HL-60 (cell line): ENCODE measurements around the gene AMFR.

Source experiments
- DNase-seq, 2 experiments: peaks; one replicate each; pipeline ENCODE4 v3.0.0-alpha.2; 2010 to 2020; ENCODE audit warnings: low read depth in 1 of 2, low spot score in 1 of 2
- H3K27ac ChIP-seq: fragments of 250-450 bp; sonication (Bioruptor Pico); replicated peaks from 2 replicates; pipeline ENCODE4 v1.5.1; 2020; ENCODE audit warnings: mild to moderate bottlenecking, moderate library complexity
- H3K27me3 ChIP-seq: fragments of 250-450 bp; sonication (Bioruptor Pico); 2 replicates; pipeline ENCODE4 v1.5.1; 2021; ENCODE audit warnings: mild to moderate bottlenecking, moderate library complexity; ENCODE audit not compliant: insufficient read depth, poor library complexity, severe bottlenecking
- H3K4me3 ChIP-seq: replicated peaks from 2 replicates; pipeline ENCODE4 v1.5.1; 2011; ENCODE audit warnings: mild to moderate bottlenecking, control low read depth, low read length; ENCODE audit not compliant: insufficient read depth
- CTCF ChIP-seq: IDR thresholded peaks from one replicate; pipeline ENCODE4 v1.5.1; 2011; ENCODE audit warnings: low read length, control low read depth, inconsistent platforms; ENCODE audit not compliant: insufficient read depth
- GABPA ChIP-seq: IDR thresholded peaks from 2 replicates; pipeline ENCODE4 v1.6.1; 2012; ENCODE audit warnings: low read depth
- POLR2AphosphoS5 ChIP-seq: IDR thresholded peaks from 2 replicates; pipeline ENCODE4 v1.6.1; 2012; ENCODE audit warnings: low read depth
- REST ChIP-seq: IDR thresholded peaks from 2 replicates; pipeline ENCODE4 v1.6.1; 2012; ENCODE audit warnings: low read depth; ENCODE audit not compliant: insufficient replicate concordance
- SPI1 ChIP-seq: IDR thresholded peaks from 2 replicates; pipeline ENCODE4 v1.6.1; 2012; ENCODE audit warnings: low read depth, mild to moderate bottlenecking, borderline replicate concordance

AMFR gene

GRCh38 chr16:56353054-56353921, 72.1 kb downstream of the AMFR start:
- no peak overlapping the region for H3K27ac ChIP-seq
- DNase-seq: no peak
- TF ChIP-seq CTCF: no peak
- no peak for TF ChIP-seq SPI1
- TF ChIP-seq GABPA: no peak
- TF ChIP-seq POLR2AphosphoS5: no peak
- TF ChIP-seq REST: no peak
- peaks cover 4% of the 10 kb centered on the region for H3K27me3 ChIP-seq
- no peak overlapping the region for H3K4me3 ChIP-seq

GRCh38 chr16:56352351-56353053, 72.8 kb downstream of the AMFR start:
- no peak overlapping the region for H3K27ac ChIP-seq
- TF ChIP-seq REST: no peak
- no peak for TF ChIP-seq GABPA
- no peak for TF ChIP-seq SPI1
- TF ChIP-seq CTCF: no peak
- no peak for TF ChIP-seq POLR2AphosphoS5
- H3K27me3 ChIP-seq: peaks cover 4% of the 10 kb centered on the region
- H3K4me3 ChIP-seq: no peak overlapping the region
- DNase-seq: no peak

- DNase-seq: no peak
- TF ChIP-seq SPI1 (no peak), POLR2AphosphoS5 (no peak), GABPA (no peak), REST (no peak), CTCF (no peak)
- Histone ChIP-seq H3K4me3 (no peak overlapping the region), H3K27me3 (peaks cover 4% of the 10 kb centered on the region), H3K27ac (no peak overlapping the region)
Measured at GRCh38 chr16:56351481-56351880, 73.9 kb downstream of the AMFR start.
